Erythroblast (primary cell): ENCODE results near the gene ZNF592.

Experiments used
- GATA1 ChIP-seq: IDR thresholded peaks from 2 replicates; pipeline ENCODE4 v1.6.1; 2011; ENCODE audit warnings: low read depth, mild to moderate bottlenecking, control low read depth, low read length, moderate library complexity
- POLR2A ChIP-seq: IDR thresholded peaks from 2 replicates; pipeline ENCODE4 v1.6.1; 2011; ENCODE audit warnings: mild to moderate bottlenecking, low read length

DNA sequence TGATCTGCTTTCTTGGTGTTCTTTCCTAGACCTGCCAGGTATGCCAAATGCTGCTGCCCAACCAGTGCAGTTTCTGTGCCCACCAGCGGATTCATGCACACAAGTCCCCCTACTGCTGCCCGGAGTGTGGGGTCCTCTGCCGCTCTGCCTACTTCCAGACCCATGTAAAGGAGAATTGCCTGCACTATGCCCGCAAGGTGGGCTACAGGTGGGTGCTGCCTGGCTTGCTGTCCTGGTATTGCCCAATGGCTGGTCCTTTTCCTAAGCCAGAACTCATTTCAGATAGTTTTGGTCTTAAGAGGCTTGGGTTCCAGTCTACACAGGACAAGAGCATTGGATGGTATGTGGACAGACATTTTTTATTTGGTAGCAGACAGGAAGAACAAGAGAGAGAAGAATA, 42.3 kb downstream of the ZNF592 start:
- TF ChIP-seq POLR2A = no peak
- no peak for TF ChIP-seq GATA1
